Left colon (tissue), 2 donors: ENCODE data around the gene KCNIP3. TPM values are rescaled to one million over a fixed set of nuclear protein-coding genes. Genes with fewer than 3 reads are reported as not detected.
"Not testable (repeated sequence)": the region's sequence is repeated elsewhere in the genome, so short reads cannot be mapped to it uniquely, and the experiment has no call there.

Source experiments
- ATAC-seq: fragments of 200-7000 bp; cut with Tn5 transposase; one replicate; pipeline ENCODE4 v1.9.1; 2020; ENCODE audit warnings: mild to moderate bottlenecking, moderate library complexity
- DNase-seq, 2 donors: peaks; one replicate each; pipeline ENCODE4 v3.0.0-alpha.2; 2020
- intact Hi-C, 2 donors: fragments of 100-400 bp; cut with DNase I in 1 of 2; cut with micrococcal nuclease in 1 of 2; formaldehyde crosslinking; loops; one replicate each; pipeline versions ENCODE4 v1.11.2 to v1.14.0; 2022; cut with DNase I, micrococcal nuclease
- total RNA-seq, 2 donors: library from RNA; stranded (reverse); fragmentation: NEBNext Ultra II Directional; extraction: Animal tissue kit (Norgen Biotek cat#: 25700); gene quantifications; one replicate each; pipeline ENCODE4 v1.2.1, GENCODE V29; 2021
- donor health status: DM: no; HTN: no; CAD: no.
- donor health status: DM: yes; HTN: yes; CAD: no.

The KCNIP3 gene
- total RNA-seq, 2 donors from 2014 or later, result 3.0 to 4.7 TPM

- ATAC-seq (no peak), DNase-seq (no peak)
- intact Hi-C loops, result no loop called here
Measured at GRCh38 chr2:95374921-95375471, 77.8 kb downstream of the KCNIP3 start.

GRCh38 chr2:95375532-95376150 is 78.5 kb downstream of the KCNIP3 start:
- DNase-seq (no peak), ATAC-seq (no peak)
- intact Hi-C loops, result no loop called here

GRCh38 chr2:95376311-95377215 is 79.4 kb downstream of the KCNIP3 start:
- intact Hi-C loops, result no loop called here
- DNase-seq (no peak), ATAC-seq (no peak)

- DNase-seq, result no peak
- no peak for ATAC-seq
- intact Hi-C loops, result no loop called here
Measured at GRCh38 chr2:95377216-95378123, 80.3 kb downstream of the KCNIP3 start.

- DNase-seq, ATAC-seq, intact Hi-C loops: not testable (repeated sequence)
Measured at GRCh38 chr2:95378281-95378680, 81.1 kb downstream of the KCNIP3 start.

GRCh38 chr2:95379371-95379831 is 82.3 kb downstream of the KCNIP3 start:
- DNase-seq (no peak), ATAC-seq (no peak)
- intact Hi-C loops, result no loop called here

- intact Hi-C loops, result no loop called here
- DNase-seq, result no peak
- no peak for ATAC-seq
Measured at GRCh38 chr2:95380280-95380679, 83.1 kb downstream of the KCNIP3 start.

- intact Hi-C loops, result no loop called here
- no peak for DNase-seq
- no peak for ATAC-seq
Measured at GRCh38 chr2:95380731-95381130, 83.6 kb downstream of the KCNIP3 start.

GRCh38 chr2:95381212-95382191 is 84.4 kb downstream of the KCNIP3 start:
- no peak for ATAC-seq
- no peak for DNase-seq
- intact Hi-C loops, result no loop called here

GRCh38 chr2:95382192-95382591 is 85.0 kb downstream of the KCNIP3 start:
- intact Hi-C loops, result no loop called here
- no peak for ATAC-seq
- no peak for DNase-seq

GRCh38 chr2:95382686-95383634 is 85.8 kb downstream of the KCNIP3 start:
- DNase-seq (no peak), ATAC-seq (no peak)
- intact Hi-C loops, result no loop called here

- ATAC-seq (no peak), DNase-seq (no peak)
- intact Hi-C loops, result no loop called here
Measured at GRCh38 chr2:95383635-95384027, 86.5 kb downstream of the KCNIP3 start.

GRCh38 chr2:95384854-95385569 is 87.9 kb downstream of the KCNIP3 start:
- ATAC-seq (peak; percentile 84), DNase-seq (peak; percentile 69 to 89)
- intact Hi-C loops, result no loop called here

GRCh38 chr2:95385570-95385984 is 88.4 kb downstream of the KCNIP3 start:
- ATAC-seq, result no peak
- intact Hi-C loops, result no loop called here
- DNase-seq, result no peak

- DNase-seq (no peak), ATAC-seq (no peak)
- intact Hi-C loops, result no loop called here
Measured at GRCh38 chr2:95386031-95386430, 88.9 kb downstream of the KCNIP3 start.

GRCh38 chr2:95387358-95387757 is 90.2 kb downstream of the KCNIP3 start:
- ATAC-seq, result no peak
- intact Hi-C loops, result no loop called here
- no peak for DNase-seq
